ENCODE data around the gene ZSCAN20.

The ZSCAN20 gene

GRCh38 chr1:33527934-33528333 lies 55.5 kb downstream of the ZSCAN20 start:
- no peak for TF ChIP-seq CTCF (IDR thresholded peaks at IDR 0.05)

- TF ChIP-seq CTCF (IDR thresholded peaks at IDR 0.05) = no peak
These were observed 57.5 kb downstream of the ZSCAN20 start for GRCh38 chr1:33529957-33530356.

- no peak for TF ChIP-seq CTCF (IDR thresholded peaks at IDR 0.05)
These were observed 59.8 kb downstream of the ZSCAN20 start for GRCh38 chr1:33532250-33532649.

- TF ChIP-seq CTCF (IDR thresholded peaks at IDR 0.05) = no peak
These were observed 60.5 kb downstream of the ZSCAN20 start for GRCh38 chr1:33532936-33533335.

GRCh38 chr1:33535334-33535733 lies 62.9 kb downstream of the ZSCAN20 start:
- no peak for TF ChIP-seq CTCF (IDR thresholded peaks at IDR 0.05)

- TF ChIP-seq CTCF (IDR thresholded peaks at IDR 0.05) = no peak
These were observed 65.4 kb downstream of the ZSCAN20 start for GRCh38 chr1:33537885-33538284.

- no peak for TF ChIP-seq CTCF (IDR thresholded peaks at IDR 0.05)
These were observed 69.5 kb downstream of the ZSCAN20 start for GRCh38 chr1:33541966-33542365.
